Measurements from ENCODE around the gene PLCB2.

PLCB2 gene, protein sequence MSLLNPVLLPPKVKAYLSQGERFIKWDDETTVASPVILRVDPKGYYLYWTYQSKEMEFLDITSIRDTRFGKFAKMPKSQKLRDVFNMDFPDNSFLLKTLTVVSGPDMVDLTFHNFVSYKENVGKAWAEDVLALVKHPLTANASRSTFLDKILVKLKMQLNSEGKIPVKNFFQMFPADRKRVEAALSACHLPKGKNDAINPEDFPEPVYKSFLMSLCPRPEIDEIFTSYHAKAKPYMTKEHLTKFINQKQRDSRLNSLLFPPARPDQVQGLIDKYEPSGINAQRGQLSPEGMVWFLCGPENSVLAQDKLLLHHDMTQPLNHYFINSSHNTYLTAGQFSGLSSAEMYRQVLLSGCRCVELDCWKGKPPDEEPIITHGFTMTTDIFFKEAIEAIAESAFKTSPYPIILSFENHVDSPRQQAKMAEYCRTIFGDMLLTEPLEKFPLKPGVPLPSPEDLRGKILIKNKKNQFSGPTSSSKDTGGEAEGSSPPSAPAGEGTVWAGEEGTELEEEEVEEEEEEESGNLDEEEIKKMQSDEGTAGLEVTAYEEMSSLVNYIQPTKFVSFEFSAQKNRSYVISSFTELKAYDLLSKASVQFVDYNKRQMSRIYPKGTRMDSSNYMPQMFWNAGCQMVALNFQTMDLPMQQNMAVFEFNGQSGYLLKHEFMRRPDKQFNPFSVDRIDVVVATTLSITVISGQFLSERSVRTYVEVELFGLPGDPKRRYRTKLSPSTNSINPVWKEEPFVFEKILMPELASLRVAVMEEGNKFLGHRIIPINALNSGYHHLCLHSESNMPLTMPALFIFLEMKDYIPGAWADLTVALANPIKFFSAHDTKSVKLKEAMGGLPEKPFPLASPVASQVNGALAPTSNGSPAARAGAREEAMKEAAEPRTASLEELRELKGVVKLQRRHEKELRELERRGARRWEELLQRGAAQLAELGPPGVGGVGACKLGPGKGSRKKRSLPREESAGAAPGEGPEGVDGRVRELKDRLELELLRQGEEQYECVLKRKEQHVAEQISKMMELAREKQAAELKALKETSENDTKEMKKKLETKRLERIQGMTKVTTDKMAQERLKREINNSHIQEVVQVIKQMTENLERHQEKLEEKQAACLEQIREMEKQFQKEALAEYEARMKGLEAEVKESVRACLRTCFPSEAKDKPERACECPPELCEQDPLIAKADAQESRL

DNA sequence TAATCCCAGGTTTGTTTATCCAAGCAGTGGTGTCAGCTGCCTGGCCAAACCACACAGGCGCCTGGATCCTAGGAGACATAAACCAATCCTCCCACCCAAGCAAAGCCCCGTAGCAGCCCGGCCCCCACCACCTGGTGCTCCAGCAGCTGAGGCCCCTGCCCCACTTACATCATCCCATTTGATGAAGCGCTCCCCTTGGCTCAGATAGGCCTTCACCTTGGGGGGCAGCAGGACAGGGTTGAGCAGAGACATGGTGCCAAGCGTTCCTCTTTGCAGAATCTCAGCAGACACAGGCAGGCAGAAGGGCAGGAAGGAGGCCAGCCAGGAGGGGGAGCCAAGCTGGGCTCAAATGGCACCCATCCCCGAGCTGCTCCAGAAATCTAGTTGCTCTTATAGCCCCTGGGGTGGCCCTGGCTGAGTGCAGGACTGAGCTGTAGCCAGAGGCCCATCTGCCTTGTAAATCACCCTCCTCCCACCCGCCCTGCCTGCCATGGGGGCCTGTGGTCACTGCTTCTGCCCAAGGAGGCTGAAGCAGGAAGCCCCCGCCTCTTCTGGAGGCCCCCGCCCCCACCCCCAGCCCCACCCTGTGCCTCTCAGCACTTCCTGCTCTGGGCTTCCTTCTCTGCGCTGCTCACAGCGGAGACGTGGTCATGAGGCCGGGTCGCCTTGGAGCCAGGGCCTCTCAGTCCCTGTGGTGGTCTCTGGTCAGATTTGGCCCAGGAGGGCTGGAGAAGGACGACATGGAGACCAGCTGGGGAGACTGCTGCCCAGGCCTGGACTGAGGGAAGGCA is at the start of gene PLCB2:
PLCB2 (minus strand) TSS at position 515 of the 791 bp plus-strand sequence; CDS start at position 252, 263 bp downstream.
- no peak for FAIRE-seq

DNA sequence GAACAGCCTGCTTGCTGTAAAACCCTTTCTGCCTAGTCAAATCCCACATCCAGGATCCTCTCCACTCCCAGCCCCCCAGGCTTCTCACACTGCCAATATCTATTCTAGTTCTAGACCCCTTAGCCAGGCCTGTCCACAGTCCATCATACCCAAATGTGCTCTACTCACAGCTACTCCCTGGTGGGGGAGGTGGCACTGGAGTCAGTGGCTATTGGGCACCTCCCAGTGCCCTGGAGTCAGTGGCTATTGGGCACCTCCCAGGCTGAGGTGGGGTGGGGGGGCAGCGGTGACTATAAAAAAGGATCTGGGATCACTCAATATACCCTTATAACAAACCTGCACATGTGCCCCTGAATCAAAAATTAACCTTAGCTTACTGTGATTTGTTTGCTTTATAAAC is 49.5 kb upstream of the PLCB2 start:
- no peak for FAIRE-seq

DNA sequence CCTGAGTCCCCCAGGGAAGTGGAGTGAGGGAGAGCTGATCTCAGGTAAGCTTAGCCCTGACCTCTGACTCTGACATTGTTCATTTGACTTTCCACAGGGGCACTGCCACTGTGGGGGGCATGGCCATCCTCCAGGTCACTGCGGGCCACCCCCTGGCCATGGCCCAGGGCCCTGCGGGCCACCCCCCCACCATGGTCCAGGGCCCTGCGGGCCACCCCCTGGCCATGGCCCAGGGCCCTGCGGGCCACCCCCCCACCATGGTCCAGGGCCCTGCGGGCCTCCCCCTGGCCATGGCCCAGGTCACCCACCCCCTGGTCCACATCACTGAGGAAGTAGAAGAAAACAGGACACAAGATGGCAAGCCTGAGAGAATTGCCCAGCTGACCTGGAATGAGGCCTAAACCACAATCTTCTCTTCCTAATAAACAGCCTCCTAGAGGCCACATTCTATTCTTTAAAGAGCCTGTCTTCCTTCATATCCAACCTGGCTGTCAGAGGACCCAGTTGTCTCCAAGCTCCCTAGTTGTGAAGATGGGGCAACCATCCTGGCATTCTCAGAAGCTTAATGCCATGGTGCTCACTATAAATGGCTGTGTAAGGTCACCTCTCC is 48.3 kb upstream of the PLCB2 start:
- no peak for FAIRE-seq

DNA sequence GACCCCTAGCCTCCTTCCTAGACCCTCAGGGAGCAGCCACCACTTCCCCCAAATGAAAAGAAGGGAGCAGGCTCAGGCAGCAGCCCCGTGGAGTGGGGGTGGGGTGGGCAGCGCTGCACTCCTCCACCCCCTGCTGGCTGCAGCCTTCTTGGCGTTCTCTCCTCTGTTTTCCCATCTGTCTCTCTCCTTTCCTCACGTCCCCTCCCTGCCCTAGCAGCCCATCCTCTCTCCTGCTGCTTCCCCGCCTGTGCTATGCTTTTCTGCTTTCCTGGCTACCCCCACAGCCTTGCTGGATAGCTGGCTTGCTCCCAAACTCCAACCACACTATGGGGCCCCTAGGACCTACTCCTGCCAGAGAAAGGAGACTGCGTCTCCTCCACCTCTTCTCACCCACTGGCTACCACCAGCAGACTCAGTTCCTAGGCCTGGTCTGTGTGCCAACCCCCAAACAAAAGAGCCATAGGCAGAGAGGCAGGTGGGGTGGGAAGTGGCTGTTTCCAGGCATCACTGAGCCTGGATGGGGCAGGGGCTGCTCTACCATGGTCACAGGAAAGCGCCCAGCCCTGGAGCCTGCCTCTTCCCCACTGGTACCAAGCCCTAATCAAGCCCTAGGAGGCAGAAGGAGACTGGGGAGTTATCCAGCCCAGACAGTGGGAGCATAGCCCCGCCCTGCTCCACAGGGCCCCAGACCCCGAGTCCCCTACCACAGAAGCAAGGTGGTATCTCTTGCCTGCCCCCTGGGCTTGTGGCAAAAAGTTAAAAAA is 46.9 kb upstream of the PLCB2 start:
- FAIRE-seq = no peak

DNA sequence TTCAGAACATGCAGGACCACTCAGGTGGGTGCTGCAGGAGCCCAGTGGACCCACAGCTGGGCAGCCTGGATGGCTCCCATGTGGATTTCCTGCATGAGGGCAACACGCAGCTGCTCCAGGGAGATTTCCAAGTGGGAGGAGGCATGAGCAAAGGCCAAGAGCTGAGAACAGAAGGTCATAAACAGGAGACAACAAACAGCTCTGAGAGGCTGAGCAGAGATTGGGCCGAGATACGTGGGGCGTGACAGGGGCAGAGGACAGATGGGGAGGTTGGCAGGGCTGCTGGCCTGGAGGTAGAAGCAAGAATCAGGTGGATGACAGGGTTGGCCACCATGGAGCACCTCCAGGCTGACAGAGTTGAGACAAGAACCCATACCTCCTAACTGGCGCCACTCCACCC is 46.0 kb upstream of the PLCB2 start:
- no peak for FAIRE-seq

DNA sequence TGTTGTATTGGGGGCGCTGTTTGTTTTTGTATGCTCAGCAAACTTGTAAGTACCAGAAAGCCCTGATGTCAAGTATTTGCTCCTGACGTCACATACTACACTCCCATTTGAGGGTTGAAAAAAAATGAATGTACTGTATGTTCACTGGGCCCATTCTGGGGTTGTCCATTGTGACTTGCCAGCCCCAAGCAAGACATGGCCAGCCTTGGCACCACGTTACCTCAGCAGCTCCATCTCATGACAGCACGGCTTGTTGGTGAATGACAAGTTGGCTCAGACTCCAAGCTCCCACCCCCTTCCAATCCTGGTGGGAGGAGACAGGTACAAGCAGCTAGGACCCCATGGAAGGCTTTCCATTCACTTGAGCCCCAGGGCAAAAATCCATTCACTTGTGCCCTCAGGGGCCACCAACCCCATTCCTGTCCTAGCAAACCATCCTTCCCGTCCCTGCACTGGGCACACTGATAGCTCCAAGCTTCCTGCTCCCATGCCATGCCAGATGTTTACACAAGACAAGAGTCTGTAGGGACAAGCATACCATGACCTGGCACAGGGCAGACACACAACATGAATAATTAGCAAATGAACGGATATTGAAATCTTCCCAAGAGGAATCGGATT is 44.7 kb upstream of the PLCB2 start:
- FAIRE-seq = no peak

DNA sequence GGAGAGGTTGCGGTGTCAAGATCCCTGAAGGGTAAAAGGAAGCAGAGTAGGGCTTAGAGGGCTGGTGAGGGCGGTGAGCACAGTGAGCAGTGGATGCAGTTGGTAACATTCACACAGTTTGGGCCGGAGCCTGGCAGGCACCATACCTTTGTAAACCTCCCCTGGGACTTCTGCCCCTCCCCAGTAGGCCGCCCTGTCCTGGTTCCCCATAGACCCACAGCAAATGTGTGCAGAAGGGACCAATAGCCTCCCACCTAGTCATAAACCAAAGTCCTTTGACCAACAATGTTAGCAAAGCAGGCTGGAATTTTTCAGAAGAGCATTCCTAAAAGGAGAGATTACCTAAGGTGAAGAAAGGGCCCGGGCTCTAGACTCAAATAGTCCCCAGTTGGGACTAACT is 41.4 kb upstream of the PLCB2 start:
- no peak for FAIRE-seq

DNA sequence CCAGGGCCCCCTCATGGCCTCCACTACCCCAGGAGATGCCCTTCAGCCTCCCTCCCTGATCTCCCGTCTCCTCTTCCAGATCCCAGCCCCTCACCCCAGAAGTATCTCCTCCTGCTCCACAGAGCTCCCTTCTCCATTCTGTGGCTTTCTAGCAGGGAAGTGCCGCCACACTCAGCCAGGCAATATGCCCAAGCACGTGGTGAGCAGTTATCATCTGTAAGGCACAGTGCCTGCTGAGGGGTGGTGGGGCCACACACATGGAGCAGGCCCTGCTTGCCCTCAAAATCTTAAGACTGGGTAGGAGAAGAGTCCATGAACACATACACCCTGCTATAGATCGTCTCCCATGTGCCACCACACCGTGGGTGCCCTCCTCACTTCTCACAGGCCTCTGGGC is 40.7 kb upstream of the PLCB2 start:
- FAIRE-seq = no peak

DNA sequence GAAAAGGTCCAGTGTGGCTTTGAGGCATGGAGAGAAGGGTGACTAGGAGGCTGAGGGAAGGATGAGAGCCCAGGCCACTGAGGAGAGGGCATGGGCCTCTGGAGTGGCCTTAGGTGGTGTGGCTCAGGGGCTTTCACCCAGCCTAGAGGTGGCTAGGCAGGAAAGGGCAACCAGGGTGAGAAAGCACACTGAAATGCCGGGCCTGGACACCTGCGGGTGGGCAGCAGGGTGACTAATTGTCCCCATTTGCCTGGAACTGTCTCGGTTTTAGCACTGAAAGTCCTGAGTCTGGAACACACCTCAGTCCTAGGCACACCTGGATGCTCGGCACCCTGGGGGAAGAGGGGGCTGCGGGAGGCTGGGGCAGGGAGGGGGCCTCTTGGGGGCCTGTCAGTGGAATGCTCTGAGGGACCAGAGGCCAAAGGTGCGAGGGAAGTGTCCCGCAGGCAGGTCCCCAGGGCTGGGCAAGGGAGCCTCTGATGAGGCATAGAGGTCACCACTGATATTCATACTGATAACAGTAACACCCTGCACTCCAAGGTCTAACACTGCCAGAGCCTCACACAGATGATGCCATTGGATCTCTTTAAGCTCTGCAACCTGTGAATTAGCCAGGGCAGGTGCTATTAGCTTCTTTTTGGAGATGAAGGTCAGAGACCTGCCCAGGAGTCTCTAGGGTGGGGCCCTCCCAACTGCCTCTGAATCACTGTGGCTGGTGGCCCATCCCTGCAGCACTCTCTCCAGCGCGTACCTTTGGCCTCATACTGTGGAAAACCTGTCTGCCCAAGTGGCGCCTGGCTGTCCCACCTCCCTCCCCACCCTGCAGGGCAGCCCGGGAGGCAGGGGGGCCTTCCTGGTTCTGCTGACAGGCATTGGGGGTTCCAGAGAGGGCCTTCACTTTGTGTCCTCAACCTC is 40.1 kb upstream of the PLCB2 start:
- FAIRE-seq = no peak

DNA sequence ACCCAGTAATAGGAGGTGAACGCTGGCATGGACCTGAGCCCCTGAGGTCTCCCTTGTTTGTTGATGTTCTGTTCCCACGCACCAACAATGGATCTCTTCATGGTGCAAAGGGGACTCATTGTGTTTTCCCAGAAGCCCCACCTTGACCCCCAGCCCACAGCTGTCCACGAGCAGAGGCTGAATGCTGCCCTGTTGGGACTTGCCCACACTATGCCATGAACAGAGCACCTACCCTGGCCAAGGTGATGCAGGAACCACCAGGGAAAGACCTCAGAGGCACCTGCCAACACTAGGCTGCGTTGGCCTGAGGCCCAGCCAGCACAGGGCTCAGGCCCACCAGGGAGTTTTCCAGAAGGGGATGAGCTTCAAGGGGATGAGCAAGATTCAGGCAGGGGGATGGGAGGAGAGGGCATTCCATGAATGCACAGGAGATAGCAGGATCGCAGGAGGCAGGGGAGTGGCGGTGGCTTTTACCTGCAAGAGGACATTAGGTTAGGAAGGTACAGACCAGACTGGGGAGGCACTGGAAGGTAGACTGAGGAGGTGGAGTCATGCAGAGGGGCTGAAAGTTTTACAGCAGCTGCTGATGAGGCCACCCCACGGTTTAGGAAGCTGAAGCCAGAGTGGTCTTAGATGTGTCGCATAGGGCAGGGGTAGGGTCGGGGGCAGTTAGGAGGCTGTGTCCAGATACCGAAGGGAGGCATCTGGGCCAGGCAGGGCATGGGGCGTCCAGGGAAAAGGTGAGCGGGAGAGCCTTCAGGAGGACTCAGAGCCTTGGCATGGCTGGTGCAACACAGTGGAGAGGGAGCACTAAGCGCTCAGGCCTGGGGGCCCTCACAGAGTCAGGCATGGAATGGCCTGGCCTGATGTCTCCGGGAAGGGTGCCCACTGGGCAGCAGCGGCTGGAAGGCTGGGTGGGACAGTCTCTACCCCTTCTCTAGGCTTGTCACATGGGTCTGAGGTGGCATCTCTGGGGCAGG is 39.1 kb upstream of the PLCB2 start:
- FAIRE-seq = no peak

DNA sequence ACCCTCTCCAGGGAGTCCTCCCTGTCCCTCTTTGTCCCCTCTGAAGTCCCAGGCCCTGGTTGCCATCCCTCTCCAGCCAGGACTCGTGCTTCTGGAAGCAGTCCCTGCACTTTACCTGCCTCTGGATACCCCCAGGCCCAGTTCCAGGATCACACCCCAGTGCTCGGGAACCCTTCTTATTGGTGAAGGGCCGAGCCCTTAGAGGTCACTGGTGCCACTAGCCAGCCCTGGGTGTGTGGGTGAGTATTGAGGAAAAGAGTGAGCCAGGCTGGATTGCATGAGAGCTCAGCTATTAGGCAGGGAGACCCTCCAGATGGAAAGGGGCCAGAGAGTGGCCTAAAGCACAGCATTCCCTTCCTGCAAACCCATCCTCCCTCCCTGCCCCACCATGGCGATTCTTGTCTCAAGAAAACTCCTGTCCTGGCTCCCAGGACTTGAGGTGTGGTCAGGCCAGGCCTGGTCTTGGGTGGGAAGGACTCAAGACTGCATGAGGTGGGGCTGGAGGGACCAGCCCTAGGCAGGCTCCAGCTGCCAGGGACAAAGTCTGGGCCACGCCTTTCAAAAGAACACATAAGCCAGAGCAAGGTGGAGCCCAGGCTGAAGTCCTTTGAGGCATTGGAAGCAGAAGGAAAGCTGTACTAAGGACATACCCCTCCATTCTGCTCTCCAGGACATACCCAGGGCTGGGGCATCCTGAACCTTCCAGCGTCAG is 38.3 kb upstream of the PLCB2 start:
- FAIRE-seq = no peak

DNA sequence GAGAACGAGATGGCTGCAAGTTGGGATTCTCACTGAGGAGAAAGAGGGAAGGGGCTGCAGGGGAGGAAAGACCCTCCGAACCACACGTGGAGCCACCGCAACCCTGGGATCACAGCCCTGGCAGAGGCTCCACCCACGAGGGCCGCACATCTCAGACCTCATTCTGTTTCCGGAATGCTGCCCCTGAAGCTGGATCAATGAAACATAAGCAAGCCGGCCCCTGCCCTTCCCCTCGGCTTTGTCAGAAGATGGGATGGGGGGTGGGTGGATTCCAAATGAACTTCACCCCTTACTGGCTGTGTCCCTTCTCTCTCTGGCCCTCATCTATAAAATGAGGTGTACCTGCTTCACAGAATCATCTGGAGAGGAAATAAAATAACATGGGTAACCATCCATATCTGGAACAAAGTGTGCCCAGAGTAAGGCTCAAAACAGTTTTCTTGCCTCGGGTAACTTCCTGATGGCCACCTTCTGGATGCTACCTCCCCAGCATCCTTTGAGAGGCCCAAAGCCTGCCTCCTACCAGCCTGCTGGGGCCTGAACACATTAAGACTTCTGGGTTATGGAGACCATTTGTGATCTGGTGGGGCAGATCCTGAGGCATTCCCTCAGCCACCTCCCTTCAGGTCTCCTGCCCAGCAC is 37.6 kb upstream of the PLCB2 start:
- no peak for FAIRE-seq

DNA sequence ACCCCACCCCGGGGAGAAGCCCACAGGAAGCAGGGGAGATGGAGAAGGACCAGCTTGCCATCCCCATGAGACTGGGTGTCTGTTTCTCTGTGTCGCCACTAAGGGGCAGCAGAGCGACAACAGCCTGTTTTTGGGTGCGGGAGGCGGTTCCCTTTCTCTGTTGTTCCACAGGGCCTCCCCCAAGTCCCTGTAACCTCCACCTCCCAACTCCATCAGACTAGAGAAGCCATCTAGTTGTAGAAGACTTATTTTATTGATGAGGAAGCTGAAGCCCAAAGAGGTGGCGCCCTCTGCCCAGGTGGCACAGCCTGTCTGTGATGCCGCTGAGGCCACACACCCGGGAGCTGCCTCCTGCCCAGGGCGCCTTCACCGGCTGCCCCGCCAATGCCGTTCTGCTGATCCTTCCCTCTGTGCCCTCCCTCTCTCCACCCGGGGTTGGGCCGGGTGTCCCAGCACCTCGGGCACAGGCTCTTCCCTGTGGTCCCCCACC is 36.9 kb upstream of the PLCB2 start:
- peak; percentile 41 for FAIRE-seq

DNA sequence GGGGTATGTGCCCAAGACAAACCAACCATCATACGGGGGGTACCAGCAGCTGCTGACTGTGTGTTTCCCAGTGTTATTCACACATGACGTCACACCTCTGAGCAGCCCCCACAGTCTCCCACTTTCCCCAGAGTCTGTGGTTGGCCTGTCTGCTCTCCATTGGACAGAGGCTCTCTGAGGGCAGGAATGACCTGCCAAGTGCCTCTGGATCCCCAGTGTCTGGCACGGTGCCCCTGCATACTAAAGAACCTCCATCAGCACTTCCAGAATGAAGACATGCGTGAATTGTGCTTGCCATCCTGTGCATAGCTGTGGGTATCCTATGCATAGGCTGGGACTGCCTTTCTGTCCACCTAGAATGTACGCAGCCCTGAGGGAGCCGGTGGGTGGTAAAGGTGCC is 36.5 kb upstream of the PLCB2 start:
- no peak for FAIRE-seq

DNA sequence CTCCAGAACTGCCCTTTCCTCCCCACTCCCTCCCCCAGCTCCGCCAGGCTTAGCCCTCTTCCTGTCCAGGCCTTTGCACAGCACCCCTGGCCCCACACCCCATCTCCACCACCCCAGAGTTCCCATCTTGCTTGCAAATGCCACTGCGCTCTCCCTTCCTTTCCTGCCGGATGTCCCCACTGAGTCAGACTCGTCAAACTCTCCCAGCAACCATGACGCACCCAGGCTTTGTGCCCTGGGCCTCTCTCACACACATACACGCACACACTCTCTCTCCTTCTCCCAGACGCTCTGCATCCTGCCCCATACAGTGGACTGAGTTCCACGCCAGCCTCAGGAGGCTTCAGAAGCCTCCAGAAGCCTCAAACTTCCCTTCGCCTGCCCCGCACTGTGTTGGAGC is 35.8 kb upstream of the PLCB2 start:
- no peak for FAIRE-seq

DNA sequence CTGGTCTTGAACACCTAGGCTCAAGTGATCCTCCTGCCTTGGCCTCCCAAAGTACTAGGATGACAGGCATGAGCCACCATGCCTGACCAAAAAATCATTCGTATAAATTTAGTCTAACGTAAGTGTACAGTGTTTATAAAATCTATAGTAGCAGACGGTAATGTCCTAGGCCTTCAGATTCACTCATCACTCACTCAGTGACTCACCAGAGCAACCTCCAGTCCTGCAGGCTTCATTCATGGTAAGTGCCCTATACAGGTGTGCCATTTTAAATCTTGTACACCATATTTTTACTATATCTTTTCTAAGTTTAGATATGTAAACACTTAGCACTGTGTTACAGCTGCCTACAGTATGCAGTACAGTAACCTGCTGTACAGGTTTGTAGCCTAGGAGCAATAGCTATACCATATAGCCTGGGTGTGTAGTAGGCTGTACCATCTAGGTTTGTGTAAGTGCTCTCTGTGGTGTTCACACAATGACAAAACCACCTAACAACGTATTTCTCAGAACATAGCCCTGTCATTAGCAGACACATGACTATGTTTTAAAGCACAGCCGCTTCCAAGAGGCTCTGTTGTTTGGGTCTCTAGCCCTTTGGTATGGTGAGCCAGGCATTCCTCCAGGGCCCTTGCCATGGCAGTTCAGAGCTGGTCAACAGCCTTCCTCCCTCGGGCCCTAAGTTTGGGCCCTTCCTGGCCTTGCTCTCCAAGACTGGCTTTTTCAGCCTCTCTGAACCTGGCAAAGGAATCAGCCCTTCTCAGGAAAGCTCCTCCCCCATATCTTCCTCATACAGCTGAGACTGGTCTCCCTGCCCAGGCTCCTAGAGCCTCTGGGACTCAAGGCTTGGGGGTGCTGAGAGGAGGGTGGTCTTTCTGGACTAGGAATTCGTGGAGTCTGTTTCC is 34.9 kb upstream of the PLCB2 start:
- FAIRE-seq = no peak
